Esophagus squamous epithelium (tissue), 4 donors: ENCODE measurements around the gene MKRN3.

Experiments
- POLR2A ChIP-seq, 4 donors: fragments of 450-650 bp; IDR thresholded peaks; one replicate each; pipeline ENCODE4 v1.6.1; 2017; ENCODE audit warnings: antibody characterized with exemption in 4 of 4, mild to moderate bottlenecking in 4 of 4, moderate library complexity in 3 of 4
- TF ChIP-seq, protein P1 (sequence below), 6 experiments: fragments of 450-650 bp in 4 of 6; fragments of 200-600 bp in 2 of 6; sonication (generic) in 2 of 6; IDR thresholded peaks; one replicate each; pipeline ENCODE4 v1.5.1; 2016 to 2019; ENCODE audit warnings: antibody characterized with exemption in 6 of 6, mild to moderate bottlenecking in 4 of 6, moderate library complexity in 4 of 6

DNA sequence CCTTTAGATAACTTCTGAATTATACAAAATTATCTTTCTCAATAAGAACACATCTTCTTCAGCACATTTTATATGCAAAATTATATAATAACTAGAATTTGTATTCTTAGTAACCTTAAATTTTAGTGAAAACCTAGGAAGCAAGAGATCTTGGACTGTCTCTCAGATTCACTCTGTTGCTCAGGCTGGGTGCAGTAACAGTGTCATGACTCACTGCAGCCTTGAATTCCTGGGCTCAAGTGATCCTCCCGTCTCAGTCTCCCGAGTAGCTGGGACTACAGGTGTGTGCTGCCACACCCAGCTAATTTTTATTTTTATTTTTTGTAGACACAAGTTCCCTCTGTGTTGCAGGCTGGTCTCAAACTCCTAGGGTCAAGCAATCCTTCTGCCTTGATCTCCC lies 29.9 kb downstream of the MKRN3 start:
- TF ChIP-seq POLR2A (IDR thresholded peaks at IDR 0.05): no peak
- TF ChIP-seq, protein P1, sequence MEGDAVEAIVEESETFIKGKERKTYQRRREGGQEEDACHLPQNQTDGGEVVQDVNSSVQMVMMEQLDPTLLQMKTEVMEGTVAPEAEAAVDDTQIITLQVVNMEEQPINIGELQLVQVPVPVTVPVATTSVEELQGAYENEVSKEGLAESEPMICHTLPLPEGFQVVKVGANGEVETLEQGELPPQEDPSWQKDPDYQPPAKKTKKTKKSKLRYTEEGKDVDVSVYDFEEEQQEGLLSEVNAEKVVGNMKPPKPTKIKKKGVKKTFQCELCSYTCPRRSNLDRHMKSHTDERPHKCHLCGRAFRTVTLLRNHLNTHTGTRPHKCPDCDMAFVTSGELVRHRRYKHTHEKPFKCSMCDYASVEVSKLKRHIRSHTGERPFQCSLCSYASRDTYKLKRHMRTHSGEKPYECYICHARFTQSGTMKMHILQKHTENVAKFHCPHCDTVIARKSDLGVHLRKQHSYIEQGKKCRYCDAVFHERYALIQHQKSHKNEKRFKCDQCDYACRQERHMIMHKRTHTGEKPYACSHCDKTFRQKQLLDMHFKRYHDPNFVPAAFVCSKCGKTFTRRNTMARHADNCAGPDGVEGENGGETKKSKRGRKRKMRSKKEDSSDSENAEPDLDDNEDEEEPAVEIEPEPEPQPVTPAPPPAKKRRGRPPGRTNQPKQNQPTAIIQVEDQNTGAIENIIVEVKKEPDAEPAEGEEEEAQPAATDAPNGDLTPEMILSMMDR (IDR thresholded peaks at IDR 0.05): no peak
